SH-SY5Y (cell line): ENCODE results near the gene ACTA2.

Source experiments
- GATA2 ChIP-seq: IDR thresholded peaks from 2 replicates; pipeline ENCODE4 v1.6.1; 2011; ENCODE audit warnings: mild to moderate bottlenecking, low read depth, low read length
- GATA3 ChIP-seq: IDR thresholded peaks from 2 replicates; pipeline ENCODE4 v1.6.1; 2011; ENCODE audit warnings: low read depth, mild to moderate bottlenecking, low read length, moderate library complexity

Gene ACTA2

GRCh38 chr10:88971221-88972061 is 18.9 kb upstream of the ACTA2 start:
- TF ChIP-seq GATA3 (no peak), GATA2 (no peak)

DNA sequence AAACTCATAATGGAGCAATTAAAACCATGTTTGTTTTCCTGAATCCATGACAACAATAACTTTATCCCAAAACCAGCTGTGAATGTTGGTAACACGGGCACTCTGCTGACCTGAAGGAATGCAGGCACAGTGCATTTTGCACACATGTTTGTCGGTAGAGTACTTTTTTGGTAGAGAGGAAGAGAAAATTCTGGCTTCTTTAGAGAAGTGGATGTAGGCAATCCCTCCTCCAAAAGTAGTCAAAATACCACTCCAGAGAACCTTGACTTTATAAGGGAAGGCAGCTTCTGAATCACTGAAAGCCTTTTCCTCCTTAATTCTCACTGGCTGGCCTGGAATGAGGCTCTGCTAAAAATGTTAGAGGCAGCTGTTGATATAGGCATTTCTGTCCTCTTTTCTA is 15.8 kb upstream of the ACTA2 start:
- TF ChIP-seq GATA2 (no peak), GATA3 (no peak)

- TF ChIP-seq GATA2 = no peak
Measured at GRCh38 chr10:88966797-88967196, 14.2 kb upstream of the ACTA2 start.

DNA sequence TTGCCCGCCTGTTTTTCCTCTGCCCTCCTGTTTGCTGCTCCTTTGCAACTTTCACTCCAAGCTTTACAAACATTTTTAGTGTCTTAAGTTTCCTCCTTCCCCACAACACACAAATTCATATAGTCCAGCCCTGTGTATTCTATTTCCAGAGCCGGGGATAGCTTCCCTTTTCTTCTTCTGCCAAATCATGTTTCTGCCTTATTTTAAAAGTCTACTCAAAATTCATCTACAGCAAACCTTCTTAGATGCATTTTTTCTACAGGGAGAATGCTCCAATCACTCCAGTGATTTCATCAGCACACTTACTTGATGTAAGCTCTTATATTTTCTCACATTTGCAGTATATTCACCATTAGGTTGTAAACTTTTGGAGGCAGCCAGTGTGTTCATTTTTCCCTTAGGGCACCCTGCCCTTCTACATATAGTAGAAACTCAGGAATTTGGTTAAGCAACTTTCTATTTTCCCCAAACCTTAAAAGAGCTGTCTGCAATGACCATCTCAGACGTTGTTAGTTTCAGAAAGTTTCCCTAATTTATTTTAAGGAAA is 12.4 kb upstream of the ACTA2 start:
- no peak for TF ChIP-seq GATA2
- no peak for TF ChIP-seq GATA3

DNA sequence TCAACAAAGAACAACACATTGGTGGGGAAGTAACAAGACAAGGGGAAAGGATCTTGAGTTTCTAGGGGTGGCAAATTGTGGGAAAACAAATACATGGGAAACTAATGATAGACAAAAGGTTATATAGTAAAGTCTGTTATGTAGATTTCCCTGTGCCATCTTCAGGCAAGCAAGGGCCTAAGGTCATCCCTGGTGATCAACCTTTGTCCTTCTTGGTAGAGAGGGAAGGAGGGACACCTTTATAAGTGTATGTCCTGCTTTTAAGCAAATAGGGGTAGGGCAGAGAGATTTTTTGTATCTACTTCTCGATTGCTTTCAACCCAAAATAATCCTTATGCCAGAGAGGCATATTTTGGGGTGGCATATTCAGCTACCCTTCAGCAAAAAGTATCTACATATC is 11.8 kb upstream of the ACTA2 start:
- TF ChIP-seq GATA3 = no peak
- no peak for TF ChIP-seq GATA2

GRCh38 chr10:88963318-88963717 is 10.7 kb upstream of the ACTA2 start:
- no peak for TF ChIP-seq GATA3
- no peak for TF ChIP-seq GATA2

GRCh38 chr10:88962336-88962735 is 9.8 kb upstream of the ACTA2 start:
- no peak for TF ChIP-seq GATA3
- TF ChIP-seq GATA2 = no peak

DNA sequence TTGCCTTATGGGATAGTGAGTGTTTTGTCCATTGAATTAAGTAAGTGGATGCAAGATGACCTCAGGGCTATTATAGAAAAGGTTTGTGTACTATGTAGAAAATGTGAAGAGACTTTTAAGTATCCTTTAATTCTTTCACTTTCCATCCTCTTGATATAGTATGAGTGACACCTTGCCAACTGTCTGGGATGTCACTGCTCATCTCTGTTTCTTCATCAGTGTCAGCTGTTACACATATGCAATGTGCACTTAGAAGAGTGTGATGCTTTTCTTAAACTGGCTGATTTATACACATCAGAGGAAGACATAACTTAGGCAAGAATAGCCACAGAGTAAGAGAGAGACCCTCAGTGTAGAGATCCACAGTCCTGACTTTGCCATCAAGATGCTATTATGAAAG is 8.7 kb upstream of the ACTA2 start:
- TF ChIP-seq GATA2 = no peak
- TF ChIP-seq GATA3 = no peak

DNA sequence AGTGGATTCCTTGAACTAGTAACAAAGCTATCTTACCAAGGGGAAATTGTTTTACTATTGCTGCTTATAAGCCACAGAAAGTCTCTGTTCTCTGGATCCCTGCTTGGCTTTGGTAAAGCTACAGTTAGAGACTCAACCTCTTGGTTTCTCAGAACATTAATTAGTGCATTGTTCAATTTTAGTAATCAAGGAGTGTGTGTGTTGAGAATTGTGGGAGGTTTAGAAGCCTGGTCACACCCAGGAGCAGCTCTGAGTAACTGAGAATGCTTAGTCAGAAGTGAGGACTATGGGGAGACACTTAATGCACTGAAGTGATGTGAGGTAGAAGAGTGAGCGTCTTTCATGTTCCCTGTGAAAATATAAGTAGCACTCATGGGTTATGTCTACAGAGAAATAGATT is 8.2 kb upstream of the ACTA2 start:
- TF ChIP-seq GATA2 (no peak), GATA3 (no peak)

DNA sequence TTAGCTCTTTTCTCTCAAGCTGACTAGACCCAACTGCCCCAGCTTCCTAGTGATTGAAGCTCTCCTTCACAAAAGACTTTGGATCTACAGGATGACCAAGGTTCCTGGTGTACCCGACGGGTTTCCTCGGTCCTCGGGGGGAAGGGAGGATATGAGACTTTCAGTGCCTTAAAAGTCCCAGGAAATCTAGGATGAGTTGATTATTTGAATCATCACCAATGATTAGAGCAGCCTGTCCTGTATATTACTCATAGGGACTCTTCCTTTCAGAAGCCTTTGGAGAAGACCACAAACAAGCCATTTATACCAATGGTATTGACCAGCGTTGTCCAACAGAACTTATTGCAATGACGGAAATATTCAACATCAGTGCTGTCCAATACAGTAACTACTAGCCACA is 6.1 kb upstream of the ACTA2 start:
- no peak for TF ChIP-seq GATA2
- no peak for TF ChIP-seq GATA3

- TF ChIP-seq GATA2 = no peak
- TF ChIP-seq GATA3 = no peak
Measured at GRCh38 chr10:88957381-88957780, 4.8 kb upstream of the ACTA2 start.

DNA sequence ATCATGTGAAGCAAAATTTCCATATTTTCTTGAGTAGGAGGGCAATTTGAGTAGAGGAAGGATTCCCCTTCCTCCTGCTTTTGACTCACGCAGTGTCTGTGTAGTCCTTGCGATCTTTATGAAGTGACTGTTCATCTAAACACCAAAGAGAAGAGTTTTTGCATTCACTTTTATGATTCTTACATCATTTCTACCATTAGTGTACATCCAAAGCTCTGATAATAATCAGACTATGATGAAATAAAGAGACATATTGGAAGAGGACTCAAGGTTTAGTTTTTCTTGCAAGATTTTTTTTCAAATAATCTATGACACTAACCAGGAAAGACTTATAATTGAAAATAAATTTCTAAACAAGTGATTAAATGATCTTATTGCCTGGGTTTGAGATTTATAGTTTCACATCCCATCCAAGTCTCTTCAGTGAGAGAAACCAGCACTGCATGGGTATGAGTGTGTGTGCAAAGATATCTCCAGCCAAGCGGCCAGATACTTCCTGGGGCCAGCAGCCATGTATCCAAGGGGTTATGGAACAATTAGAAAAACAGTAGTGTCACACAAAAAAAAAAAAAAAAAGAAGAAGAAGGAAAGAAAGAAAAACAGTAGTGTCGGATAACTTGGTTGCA is 2.0 kb upstream of the ACTA2 start:
- no peak for TF ChIP-seq GATA2
- no peak for TF ChIP-seq GATA3

GRCh38 chr10:88953662-88954061 is 1.1 kb upstream of the ACTA2 start:
- TF ChIP-seq GATA3 (no peak), GATA2 (no peak)

- no peak for TF ChIP-seq GATA2
Measured at GRCh38 chr10:88949912-88950837, 2.4 kb downstream of the ACTA2 start.

- TF ChIP-seq GATA3 = no peak
- TF ChIP-seq GATA2 = no peak
Measured at GRCh38 chr10:88949051-88949450, 3.5 kb downstream of the ACTA2 start.

GRCh38 chr10:88946965-88947590 is 5.5 kb downstream of the ACTA2 start:
- no peak for TF ChIP-seq GATA2
- no peak for TF ChIP-seq GATA3
